ENCODE measurements around the gene TLE4.

- TF ChIP-seq EZH2 (IDR thresholded peaks at IDR 0.05; ENCODE audit: borderline replicate concordance, insufficient read depth, low read depth, low read length, poor library complexity, severe bottlenecking) (no peak), CTCF (IDR thresholded peaks at IDR 0.05) (no peak)
These were observed 41.4 kb downstream of the TLE4 start for GRCh38 chr9:79613145-79613544.

Data from B cell (primary cell).